ENCODE data around the gene GRAP.

DNA sequence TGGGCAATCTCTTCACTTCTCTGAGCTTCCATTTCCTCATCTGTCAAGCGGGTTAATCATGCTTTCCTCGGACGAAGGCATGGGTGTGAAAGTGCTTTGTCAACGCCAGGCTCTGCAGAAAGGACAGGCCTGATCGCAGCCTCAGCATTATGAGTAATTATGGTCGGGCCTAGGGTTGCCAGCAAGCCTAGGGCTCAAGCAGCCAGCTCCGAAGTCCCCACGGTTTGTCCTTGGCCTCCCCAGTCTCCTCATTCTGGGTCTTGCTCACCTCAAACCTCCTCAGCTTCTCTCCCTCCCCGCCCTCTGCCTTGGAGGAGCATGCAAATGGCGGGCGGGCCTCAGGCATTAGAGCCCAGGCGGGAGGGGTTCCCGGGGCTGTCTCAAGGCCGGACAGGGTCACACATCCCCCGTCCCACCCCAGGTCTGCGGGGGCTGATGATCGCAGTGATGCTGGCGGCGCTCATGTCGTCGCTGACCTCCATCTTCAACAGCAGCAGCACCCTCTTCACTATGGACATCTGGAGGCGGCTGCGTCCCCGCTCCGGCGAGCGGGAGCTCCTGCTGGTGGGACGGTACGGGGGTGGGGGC lies 32.0 kb downstream of the GRAP start:
- TF ChIP-seq, protein P1, sequence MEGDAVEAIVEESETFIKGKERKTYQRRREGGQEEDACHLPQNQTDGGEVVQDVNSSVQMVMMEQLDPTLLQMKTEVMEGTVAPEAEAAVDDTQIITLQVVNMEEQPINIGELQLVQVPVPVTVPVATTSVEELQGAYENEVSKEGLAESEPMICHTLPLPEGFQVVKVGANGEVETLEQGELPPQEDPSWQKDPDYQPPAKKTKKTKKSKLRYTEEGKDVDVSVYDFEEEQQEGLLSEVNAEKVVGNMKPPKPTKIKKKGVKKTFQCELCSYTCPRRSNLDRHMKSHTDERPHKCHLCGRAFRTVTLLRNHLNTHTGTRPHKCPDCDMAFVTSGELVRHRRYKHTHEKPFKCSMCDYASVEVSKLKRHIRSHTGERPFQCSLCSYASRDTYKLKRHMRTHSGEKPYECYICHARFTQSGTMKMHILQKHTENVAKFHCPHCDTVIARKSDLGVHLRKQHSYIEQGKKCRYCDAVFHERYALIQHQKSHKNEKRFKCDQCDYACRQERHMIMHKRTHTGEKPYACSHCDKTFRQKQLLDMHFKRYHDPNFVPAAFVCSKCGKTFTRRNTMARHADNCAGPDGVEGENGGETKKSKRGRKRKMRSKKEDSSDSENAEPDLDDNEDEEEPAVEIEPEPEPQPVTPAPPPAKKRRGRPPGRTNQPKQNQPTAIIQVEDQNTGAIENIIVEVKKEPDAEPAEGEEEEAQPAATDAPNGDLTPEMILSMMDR (IDR thresholded peaks at IDR 0.05) = no peak
- TF ChIP-seq POLR2A (IDR thresholded peaks at IDR 0.05) (no peak), POLR2AphosphoS5 (IDR thresholded peaks at IDR 0.05) (no peak)

Data from prostate gland (tissue), 2 donors.